B cell (primary cell): ENCODE results near the gene STC2.

ENCODE experiments used
- CTCF ChIP-seq: fragments of 200-600 bp; IDR thresholded peaks from one replicate; pipeline ENCODE4 v1.8.0; 2022; ENCODE audit warnings: antibody characterized with exemption, mild to moderate bottlenecking
- EZH2 ChIP-seq: IDR thresholded peaks from 2 replicates; pipeline ENCODE4 v1.6.1; 2012; ENCODE audit warnings: borderline replicate concordance, low read depth, mild to moderate bottlenecking, moderate library complexity, low read length; ENCODE audit not compliant: insufficient read depth, poor library complexity, severe bottlenecking

- TF ChIP-seq EZH2: no peak
- TF ChIP-seq CTCF: no peak
Observed at GRCh38 chr5:173309731-173310130, 18.5 kb downstream of the STC2 start.
